HG02678 (cell line): Measurements from ENCODE around the gene TPCN1.

ENCODE experiments used
- ATAC-seq: cut with Tn5 transposase; IDR thresholded peaks from one replicate; pipeline ENCODE4 v1.9.1; 2021; ENCODE audit warnings: mild to moderate bottlenecking, moderate library complexity; ENCODE audit not compliant: unreplicated experiment

The TPCN1 gene

DNA sequence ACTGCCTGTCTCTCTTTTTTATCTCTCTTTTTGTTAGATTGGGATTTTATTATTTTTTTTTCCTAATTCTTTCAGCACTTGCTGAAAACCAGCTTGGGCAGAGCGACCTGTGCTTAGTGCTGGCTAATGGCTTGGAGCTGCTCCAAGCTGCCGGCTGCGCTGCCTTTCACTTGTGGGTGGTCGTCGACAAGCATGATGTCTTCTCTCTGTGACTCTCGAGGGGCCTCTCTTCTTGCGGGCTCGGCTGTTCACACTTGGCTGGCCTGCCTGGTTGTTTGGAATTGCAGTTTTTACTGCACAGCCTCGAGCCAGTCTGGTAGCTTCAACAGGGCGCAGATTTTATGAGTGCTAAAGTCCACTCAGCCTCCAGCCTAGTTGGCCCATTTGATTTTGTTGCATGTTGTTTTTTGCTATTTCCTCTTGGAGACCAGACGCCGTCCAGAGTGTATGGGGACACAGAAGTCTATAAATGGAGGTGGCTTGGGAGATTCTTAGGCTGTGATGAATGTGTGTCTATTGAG, 18.6 kb downstream of the TPCN1 start:
- no peak for ATAC-seq

DNA sequence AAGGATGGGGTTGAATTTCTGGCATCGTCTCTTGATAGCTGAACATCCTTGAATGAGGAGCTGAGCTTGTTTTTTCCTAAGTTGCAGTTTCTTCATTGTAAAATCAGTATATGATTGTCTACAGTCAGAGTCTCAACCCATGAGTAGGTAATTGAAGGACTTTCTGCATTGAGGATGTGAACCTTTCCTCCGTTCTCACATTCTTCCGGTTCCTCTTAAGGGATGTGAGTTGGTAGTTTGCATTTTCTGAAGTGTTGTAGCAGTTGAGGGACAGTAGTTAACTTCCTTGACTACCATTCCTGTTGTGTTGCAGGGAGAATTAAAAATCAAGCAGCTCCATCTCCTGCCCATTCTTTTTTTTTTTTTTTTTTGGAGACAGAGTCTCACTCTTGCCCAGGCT, 19.1 kb downstream of the TPCN1 start:
- no peak for ATAC-seq

DNA sequence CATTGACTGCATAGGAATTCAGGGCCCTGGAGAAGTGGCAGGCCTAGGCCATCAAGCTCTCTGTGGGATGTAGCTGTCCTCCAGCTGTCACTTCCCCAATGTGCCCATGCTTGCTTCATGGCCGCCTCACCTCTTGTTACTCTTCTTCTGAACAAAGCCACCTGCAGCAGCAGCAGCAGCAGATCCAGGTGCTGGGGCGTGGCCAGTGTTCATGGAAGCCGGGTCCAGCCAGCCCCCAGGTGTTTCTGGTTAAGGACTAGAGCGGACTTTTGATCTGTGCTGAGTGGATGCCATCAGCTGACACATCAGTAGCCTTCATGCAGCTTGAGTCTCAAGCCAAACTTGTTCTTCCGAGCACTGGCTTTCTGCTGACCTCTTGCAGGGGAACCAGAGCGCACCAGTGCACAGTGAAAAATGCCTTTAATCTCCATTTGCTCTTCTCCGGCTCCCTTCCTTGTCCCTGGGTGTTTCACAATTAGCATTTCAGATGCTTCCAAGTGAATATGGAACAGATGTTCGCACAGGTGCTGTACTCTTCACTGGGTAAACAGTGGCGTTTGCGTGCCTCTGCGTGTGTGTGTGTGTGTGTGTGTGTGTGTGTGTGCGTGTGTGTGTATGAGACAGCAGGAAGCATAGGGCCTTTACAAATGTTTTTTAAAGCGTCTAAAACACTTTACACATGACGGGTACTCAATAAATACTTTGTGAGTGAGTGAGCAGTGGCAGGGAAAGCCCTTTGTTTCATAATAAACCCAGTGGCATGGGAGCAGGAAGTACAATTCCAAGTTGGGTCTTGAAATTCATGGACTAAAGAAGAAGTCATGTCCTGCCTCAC, 20.1 kb downstream of the TPCN1 start:
- no peak for ATAC-seq

DNA sequence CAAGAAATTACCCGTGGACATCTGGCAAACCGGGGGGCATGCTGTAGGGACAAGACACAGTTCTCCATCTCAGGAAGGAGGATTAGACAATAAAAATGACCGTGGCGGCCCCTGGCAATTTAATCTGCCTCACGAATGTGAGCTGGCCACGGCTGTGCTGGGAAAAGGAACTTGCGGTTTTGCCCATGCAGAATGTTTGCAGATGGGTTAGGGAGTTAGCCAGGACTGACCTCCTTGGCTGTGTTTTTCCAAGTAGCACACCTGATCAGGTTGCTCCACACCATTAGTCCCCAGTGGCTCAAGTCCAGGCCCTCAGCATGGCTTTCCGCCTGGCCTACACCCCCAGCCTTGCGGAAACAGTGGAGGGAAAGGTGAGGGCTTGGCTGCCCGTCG, 20.8 kb downstream of the TPCN1 start:
- no peak for ATAC-seq

DNA sequence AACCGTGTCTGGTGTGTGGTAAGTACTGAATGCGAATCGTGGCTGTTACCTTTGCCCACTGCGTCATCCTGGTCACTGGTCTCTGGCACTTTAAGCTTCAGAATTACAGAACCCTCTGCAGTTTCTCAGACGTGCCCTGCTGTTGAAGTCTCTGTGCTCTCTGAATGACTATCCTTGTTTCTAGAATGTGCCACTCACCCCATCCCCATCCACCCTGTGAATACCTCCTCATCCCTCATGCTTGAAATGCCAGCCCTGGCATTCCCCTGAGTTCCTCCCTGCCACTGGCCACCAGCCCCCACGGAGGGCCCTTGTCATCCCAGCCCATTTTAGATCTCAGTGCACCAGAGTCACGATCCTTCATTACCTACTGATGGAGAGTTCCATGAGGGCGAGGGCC, 21.3 kb downstream of the TPCN1 start:
- no peak for ATAC-seq

DNA sequence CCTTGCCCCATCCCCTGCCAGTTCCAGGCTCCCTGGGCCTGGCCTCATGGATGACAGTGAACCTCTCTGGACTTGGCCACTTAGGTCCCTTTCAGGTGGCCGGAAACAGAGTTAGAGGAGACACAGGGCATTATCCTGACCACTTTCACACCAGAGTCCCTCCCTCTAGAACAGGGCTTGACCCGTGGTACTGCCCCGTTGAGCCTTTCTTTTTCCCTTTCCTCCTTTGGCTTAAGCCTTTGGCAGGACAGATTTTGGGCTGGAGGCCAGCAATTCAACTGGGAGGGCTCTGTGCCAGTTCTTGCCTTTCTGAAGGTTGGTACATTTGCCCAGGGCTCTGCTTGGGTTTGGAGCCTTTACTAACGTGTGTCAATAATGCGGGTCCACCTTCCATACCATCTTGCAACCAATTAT, 22.8 kb downstream of the TPCN1 start:
- no peak for ATAC-seq

DNA sequence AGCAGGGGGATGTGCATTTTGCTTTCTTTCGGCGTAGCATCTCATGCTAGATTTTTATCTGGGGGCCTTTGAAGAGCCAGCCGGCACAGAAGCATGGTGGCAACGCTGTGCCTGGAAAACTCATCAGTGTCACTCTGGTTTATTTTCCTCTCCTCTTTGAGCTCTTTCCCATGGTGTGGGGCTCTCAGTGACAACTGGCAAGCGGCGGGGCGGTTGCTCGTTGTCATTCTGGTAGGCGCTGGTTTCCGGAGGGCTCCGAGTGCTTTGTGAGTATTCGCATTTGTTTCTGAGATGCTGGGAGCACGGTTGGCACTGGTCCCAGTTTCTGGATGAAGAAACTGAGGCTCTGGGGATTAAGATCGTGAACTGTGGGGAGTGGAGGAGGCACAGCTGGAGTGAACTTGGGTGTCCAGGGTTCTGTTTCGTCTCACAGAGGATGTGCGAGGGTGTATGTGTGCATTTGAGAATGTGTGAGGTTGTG, 23.3 kb downstream of the TPCN1 start:
- no peak for ATAC-seq

DNA sequence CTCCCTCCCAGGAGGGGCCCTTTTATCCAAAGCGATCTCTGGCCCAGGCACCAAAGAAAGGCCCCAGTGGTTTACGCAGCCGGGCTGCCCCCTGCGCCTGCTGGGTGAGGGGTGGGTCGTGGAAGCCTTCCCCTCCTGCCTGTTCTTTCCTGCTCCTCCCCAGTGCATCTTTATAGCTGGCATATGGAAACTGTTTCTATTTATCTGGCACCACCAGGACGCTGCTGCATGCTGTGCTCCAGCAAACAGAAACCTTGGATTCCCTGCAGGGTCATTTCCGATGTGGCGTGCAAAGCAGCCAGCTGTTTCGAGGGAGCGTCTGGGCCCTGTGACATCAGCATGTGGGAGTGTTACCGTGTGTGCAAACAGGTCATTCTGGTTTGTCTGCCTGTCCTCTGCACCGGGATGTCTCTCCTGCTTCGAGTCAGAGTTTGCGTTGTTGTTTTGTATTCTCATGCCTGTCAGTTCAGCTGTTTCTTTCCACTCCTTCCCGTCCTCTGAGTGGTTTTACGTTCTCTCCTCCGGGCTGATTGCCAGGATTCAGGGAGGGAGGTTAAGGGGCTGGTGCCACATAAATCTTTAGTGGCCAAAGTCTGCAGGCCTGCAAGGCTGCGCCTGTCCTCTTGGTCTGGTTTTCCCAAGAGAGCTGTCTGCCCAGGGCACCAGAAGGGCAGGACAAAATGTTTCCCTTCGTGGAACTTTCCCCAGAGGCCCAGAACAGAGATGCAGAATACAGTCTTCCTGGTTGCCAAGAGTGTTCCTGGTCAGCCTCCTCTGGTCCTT, 24.6 kb downstream of the TPCN1 start:
- ATAC-seq: no peak

DNA sequence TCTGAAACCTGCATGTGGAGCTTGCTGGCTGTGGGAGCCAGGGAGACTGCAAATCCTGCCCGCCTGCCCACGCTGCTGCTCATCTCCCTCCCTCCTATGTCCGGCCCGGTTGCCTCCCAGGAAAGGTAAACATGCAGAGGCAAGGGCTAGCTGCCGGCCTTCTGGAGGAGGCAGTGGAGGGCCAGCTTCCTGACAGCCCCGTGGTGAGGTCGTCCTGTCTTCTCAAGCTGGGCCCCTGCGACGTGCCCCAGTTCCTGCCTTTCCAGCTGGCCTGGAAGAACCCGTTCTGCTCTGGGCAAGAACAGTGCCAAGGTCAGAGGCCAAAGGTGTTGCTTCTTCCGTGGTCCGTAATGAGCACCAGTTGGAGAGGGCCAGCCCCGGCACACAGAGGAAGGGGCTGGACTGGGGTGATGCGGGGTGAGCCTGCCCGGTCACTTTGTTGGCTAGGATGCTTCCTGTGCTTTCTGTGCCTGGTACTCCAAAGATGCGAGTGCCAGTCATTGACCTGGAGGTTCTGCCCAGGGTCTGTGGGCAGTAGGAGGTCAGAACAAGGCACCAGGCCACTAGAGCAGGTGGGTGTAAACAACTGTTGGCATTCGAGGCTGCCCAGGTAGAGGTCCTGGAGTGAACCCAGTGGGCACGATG, 25.3 kb downstream of the TPCN1 start:
- no peak for ATAC-seq

DNA sequence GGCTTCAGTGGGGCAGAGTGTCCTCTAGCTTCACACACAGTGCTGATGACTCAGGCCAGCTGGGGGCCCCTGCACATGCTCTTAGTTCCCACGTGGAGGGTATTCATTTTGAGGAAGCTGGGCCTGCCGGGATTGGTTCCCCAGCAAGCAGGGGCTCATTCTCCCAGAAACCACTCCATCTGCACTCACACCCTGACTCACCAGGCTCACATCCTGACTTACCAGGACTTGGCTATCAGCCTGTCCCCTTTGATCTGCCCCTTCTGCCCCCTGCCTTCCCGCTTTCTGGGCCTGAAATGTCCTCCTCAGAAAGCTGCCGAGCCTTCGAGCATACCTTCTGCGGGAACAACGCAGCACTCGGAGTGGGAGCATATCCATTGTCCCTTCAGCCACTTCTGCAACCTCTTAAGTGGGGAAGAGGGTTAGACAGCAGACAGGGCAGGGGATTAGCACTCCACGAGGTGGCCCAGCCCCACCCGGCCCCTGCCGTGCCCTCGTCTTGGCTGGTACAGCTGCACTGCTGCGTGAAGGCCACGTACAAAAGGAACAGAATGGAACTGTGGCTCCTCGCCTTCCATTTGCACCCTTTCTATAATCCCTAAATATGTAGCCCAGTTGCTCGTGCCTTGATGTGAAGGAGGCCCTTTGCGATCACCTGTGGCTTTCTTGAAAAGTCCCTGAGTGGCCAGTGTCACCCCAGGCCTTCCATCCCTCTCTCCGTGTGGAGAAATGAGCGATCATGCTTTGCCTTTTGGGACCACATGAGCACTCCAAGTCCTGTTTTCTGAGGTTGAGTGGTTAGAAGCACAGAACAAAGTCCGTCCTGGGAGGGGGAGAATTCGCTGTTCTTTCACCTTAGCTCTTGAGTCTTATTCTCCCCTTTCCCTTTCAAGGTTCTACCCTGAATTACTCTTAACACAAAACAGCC, 26.1 kb downstream of the TPCN1 start:
- no peak for ATAC-seq

DNA sequence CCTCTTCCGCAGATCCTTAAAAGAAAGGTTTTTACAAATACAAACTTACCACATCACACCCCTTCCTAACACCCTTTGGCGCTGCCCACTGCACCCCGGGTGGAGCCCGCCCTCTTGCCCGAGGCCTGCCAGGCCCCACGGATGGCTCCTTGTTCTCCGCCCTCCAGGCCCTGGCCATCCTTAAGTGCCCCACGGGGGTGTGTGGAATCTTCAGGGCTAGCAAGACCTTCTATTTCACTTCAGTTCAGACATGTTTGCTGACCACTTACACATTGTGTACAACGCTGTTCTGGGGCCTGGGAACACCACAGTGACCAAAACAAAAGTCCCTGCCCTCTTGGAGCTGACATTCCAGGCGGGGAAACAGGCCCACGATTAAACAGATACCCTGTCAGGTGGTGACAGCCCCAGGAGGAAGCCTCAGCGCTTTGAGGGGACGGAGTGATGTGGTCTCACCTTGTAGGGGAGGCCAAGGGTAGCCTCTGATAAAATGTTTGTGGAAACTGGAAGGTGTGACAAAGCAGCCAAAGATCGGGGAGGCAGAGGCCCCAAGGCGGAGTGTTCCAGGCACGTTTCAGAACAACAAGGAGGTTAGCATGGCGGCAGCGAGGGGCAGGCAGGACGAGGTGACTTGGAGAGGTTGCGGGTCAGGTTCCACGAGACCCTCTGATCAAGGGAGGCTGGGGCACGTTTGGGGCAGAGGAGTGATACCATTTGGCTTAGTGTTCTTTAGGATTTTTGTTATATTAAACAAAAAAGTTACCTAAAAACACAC, 27.0 kb downstream of the TPCN1 start:
- ATAC-seq: no peak

DNA sequence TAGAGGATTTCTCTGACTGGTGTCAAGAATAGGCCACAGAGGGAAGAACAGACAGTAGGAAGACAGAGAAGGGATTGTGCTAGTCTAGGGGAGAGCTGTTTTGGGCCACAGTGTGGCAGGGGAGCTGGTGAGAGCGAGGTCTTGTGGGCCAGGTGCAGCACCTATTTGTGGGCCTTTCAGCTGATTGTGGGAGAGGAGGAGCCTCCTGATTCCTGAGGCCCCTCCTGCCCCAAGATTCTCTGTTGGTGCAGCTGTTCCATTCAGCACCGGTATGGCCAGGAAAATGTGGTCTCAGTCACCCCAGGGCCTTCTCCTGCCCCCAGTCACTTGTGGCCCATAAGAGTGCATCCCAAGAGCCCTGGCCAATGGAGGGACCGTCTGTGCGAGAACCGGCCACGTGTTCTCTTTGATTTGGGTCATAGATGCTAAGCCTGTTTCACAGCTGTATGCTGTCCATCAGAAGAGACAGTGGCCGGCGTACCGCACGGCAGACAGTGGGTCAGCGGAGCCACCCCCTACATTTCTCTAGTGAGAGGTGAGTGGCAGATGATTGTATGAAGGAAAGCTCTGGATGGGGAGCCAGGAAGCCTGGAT, 27.7 kb downstream of the TPCN1 start:
- ATAC-seq: no peak

DNA sequence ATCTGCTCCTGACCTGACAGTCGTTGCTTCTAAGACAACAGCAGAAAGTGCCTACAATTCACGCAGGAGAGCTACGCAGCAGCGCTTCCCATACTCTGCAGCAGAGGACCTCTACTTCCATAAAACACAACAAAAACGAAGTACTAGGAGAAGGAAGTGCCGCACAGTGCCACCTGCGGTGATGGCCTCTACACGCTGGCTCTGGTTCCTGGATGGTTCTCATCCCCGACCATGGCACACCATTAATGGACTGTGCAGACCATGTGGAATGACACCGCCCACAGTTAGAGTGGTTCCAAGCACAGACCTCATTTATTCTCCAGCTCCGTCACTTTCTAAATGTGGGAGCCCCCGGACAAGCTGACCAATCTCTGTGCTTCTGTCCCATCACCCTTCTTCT, 28.3 kb downstream of the TPCN1 start:
- no peak for ATAC-seq

DNA sequence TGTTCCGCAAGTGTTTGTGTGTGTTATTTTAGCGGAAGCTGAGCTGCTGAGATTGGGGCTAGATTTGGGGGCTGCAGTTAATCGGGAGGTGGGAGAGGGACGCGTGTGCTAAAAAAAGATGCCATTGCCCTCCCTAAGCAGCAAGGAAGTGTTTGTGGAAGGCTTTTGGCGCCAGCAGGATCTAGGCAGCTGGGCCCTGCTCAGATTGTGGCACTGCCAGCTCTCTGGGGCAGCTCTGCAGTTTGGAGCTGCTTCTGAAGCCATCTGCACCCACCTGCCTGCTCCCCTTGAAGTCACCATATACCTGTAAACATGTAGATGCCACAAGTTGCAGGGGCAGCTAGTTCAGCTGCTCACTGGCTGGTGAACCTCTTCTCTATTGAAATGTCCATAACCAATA, 28.8 kb downstream of the TPCN1 start:
- no peak for ATAC-seq

DNA sequence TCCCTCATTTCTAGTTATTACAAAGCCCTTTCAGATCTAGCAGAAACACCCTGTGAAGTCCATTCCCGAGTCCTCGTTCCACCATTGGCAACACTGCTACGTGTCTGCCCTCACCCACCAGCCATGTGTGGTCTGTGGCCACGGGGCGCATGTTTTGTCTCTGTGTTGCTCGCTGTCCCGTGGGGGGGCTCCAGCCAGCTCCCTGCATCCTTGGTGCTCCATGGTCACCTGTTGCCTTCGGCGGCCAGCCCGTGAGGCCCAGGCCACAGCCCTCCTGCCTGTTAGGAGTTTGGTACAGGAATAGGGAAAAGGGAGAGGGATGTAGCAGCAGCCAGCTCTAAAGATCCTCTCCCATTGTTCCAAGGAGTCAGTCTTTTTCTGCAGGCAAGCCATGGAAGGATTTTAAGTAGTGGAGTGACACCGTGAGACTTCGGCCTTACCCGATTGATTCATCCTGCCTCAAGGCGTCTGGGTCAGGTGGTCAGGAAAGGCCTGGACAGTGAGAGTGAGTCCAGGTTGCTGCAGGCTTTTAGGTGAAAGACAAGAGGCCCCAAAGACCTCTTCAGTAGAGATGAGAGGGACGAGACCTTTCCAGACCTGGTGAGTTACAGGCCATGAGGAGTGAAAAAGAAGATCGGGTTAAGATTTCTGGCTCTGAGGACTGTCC, 30.3 kb downstream of the TPCN1 start:
- ATAC-seq: no peak

DNA sequence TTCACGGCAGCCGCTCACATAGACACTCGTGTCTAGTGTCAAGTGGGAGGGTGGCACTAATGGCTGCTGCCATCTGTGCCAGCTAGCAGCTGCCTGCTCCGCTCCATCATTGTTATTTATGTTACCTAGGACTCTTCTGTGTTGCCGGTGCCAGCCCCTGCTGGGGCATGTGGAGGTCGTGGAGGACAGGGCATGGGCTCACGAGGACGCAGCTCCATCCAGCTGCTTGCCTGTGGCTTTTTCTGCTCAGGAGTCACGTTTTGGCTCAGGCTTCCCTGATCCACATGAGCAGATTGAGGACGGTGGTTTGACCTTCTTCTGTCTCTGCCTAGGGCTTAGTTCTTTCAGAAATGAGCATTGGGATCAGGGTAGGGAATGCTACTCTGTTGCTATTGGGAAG, 31.2 kb downstream of the TPCN1 start:
- ATAC-seq: no peak

DNA sequence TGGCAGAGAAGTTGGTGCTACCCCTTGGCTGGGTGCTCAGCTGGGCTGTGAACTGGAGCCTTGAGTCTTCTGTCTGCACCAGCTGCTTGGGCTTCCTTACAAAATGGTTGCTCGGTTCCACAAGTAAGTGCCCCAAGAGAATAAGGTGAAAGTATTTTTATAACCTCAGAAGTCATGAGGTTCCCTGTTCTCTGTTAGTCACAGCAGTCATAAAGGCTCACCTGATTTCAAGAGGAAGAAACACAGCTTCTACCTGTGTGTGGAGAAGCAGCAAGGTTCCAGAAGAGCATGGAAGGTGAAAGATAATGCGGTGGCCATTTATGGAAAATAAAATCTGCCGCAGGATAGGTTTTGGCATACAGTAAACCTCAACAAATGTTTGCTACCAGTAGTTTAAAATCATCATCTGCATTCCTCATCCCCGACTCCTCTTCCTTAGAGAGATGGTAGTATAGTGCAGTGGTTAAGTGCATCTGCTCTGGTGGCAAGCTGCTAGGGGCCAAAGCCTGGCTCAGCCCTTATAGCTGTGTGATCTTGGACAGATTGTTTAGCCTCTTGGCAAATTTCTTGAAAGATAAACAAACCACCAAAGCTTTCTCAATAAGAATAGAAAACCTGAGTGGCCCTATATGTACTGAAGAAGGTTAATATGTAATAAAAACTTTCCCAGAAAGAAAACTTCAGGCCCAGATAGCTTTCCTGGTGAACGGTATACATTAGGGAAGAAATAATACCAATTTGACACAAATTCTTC, 32.4 kb downstream of the TPCN1 start:
- ATAC-seq: no peak

DNA sequence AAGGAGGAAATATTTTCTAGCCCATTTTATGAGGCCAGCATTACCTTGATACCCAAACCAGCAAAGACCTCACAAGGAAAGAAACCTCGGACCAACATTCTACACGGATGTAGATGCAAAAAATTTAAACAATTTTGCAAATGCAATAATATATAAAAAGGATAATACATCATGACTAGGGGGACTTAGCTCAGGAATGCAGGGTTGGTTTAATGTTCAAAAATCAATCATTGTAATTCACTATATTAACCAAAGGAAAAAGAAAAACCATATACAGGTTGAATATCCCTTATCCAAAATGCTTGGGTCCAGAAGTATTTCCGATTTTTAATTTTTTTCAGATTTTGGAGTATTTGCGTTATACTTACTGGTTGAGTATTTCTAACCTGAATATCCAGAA, 33.0 kb downstream of the TPCN1 start:
- ATAC-seq: no peak
